ENCODE data around the gene AKAP13.
A peak's percentile ranks its signal among the peaks of the same experiment; 100 is the strongest.
"Not testable (repeated sequence)": the region's sequence is repeated elsewhere in the genome, so short reads cannot be mapped to it uniquely, and the experiment has no call there.

Gene AKAP13

DNA sequence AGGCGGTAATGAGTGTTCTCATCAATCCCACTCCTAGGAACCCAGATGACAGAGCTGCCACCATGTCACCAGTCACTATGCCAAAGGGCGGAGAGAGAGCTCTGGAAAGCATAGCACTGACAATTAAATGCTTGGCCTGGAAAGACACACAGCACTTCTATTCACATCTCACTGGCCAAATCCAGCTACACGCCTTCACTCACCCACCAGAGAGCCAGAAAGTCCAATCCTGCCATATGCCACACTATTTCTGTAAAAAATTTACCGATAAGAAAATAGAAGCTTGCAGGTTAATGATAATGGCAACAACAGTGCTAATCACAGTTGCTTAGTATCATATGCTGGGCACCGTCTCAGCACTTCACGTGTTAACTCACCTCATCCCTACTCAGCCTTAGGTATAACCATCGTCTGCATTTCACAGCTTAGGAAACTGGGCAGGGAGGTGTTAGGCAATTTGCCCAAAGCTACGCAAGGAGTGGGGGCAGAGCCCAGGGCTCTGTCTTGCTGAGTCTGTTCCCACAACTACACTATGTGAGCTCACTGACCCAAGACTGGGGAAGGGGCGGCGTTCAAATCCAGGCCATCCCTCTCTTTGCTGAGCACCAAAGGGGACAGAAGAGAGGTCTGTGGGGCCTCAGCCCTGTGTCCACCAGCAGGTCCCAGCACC lies 397.8 kb downstream of the AKAP13 start:
- no peak for DNase-seq

DNA sequence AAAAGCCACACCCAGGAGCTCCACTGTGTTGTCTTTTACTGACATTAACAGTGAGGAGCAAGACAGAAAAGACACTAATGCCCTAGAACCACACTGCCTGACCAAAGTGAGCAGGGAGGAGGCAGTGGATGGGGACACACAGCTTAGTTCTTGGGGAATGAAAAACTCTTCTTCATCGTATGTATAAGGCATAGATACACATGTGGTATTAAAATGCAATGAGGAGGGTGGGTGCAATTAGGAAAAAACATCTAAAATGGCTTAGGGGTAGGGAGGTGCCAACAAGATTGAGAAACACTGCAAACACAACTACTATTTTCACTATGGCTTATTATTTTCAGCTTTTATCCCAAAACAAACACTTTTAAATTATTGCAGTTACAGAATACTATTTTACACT lies 398.8 kb downstream of the AKAP13 start:
- no peak for DNase-seq

DNA sequence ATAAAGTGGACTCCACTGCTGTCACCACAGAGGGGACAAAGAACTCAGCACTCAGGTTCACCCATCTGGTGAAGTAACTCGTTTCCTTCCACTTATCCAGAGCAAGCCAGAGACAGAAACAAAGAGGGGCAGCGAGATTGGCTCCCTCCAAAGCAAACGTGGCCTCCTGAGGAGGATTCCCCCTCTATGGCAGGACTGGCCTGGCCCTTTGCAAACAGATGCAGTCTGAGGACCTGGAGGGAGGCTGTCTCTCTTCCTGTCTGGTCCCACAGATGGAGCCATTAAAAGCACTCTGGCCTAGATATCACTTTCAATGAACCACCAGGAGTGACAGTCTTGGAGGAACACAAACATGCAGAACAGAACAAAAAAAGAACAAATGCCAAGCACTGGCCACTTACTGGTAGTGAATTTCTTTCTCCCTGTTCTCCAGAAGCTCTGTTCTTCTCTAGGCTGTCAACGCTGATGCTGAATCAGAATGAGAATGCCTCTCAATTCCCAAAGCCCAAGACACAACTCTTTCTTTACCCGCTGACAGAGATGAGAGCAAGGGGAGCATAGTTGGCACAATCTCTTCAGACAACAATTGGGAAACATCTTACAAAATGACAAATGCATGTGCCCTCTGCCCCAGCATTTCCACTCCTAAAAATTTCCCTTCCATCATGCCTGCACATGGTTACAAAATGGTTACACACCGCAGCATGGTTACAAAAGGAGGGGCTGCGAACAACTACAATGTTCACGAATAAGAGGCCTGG lies 400.0 kb downstream of the AKAP13 start:
- DNase-seq, result no peak

DNA sequence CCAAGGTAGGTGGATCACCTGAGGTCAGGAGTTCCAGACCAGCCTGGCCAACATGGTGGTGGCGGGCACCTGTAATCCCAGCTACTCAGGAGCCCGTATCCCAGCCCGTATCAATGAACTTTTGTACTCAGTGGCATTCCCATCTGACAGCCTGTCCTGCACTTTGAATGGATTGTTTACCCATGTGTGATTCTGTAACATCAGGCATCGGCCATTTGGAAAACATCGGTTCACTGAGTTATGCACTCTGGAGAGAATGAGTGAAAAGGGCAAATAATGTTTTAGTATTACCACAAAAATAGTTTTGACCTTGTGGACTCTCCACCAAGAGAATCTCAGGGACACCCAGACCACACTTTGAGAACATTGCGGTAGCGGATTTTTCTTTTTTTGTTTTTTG lies 400.7 kb downstream of the AKAP13 start:
- DNase-seq, result no peak

DNA sequence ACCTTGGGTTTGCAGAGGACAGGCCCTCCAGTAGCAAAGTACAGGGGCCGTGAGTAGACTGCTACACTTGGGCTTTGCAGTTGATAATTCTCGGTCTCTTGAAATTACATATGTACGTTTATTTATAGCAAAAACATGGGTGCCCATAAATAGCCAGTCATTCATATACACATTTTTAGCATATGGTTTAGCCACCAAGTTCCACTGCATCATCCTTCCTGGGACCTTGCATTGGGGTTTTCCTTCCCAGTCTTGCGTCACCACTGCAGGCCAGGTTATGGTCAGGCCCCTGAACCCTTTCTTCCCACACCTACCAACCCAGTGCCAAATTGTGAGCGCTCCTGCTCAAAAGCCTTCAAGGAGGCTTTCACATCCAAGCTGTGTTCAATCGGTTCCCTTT lies 401.7 kb downstream of the AKAP13 start:
- no peak for DNase-seq

DNA sequence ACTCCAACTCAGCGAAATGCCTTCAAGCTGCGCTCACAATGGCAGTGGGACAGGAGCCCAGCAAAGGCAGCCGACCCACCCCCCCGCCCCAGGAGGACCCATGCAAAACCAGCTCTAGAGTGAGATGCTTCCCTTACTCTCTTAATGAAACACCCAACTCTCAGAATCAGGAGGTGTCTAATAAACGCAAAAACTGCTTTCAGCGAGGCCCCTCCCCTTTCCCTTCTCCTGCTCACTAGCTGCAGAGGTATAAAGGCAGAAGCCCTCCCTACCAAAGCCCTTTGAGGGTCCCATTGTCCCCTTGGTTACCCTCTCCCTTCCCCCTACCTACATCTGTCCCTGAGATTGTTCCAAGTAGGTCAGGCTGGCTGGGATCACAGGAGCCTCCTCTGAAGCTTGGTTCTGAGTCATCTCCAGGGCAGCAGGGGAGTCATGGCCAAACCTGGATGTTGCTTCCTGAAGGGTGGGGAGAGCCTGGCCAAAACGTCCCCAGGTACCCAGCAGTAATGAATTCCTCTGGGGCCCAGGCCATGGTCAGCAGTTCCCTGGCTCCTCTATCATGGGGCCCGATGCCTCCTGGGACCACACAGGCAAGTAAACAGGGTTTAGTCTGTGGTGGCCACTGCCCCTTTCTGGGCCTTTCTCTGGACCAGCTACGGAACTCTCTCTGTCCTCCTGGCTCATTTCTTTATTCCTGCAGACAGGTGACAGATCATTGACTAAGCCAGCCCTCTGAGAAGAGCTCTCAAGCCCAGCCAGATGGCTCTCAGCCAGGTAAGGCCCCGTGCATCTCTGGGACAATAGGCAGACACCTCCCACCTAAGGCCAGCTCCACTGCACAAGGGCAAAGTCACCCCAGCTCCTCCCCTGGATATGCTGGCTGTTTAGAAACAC lies 405.7 kb downstream of the AKAP13 start:
- peak; percentile 50 for DNase-seq

DNA sequence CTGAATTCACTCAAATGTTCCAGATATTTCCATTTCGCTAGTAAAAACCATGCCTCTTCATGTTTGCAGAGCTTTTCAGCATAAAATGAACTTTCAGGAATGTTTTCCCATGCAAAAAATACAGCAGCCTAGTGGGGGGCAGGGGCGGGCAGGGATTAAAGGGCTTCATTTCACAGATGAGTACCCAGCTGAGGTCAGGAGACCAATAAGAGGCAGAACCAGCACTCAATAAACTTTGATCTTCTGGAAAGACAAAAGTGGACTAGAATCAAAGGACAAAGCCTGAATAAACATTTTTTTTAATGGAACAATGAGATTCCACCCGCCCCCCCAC lies 406.3 kb downstream of the AKAP13 start:
- no peak for DNase-seq

DNA sequence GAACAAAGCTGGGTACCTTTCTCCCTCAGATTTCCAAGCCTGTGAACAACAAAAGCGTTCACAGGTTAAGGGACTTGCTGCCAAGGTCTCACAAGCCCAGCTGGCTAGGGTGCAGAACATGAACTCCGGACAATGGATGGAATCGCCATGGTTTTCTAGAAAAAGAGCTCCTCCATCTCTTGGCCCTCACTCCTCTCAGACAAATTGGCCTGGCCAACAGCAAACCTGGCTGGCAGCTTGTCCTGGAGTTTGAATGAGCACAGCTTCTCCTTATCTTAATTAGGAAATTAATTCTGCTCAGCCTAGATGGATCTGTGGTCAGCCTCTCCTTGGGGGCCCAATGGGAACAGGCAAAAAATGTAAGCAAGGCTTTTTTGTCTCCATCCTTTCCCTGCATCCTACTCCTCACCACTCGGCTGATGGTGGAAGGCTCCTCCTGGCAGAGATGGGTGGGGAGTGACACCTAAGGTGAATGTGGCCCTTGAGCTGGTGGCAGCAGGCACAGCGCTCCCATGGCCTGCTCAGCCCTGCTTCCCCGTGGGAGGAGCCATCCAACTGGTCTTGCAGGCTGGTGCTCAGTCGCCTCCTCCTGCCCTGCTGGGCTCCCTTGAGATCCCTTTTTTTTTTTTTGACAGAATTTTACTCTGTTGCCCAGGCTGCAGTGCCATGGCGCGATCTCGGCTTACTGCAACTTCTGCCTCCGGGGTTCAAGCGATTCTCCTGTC lies 408.5 kb downstream of the AKAP13 start:
- DNase-seq, result no peak

DNA sequence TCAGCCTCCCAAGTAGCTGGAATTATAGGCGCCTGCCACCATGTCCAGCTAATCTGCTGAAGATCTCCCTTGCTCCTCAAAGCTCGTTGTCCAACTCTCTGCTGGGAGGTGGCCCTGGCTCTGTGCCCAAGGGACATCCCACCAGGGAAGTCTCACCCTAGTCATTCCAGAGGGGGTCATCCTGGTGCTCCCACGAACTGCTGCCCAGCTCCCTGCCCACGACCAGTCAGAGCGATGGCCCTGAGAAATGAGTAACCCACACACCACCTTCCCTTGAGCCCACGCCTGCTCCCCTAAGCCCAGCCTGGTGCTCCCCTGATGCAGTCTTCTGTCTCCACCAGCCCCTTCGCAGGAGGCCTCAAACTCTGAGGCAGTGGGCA lies 409.1 kb downstream of the AKAP13 start:
- DNase-seq, result no peak

DNA sequence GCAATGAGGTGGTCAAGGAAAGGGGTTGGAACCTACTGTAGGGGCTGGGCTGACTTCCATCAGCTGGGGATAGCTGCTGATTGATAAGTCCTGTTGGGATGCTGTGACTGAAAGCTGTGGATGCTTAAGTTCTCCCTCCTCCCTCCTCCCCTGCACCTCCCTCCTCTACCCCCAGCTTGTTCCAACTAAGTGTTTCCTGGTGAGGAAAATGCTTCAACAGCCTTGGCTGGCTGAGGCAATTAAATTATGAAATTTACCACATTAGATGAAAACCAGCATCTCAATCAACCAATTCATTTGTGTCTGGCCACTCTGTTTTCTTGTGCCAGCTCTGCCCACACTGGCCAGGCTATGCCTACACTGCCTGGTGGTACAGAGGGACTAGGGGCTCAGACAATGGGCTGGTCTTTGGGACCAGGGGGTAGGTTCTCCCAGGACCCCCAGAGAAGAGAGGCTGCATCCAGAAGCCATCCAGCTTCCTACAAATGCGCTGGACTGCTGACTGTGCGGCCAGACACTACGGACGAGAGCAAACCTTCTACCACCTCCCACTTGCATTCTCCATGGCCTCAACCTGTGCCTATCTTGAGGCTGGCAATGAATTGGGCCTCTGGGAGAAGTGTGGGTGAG lies 411.8 kb downstream of the AKAP13 start:
- DNase-seq, result no peak

DNA sequence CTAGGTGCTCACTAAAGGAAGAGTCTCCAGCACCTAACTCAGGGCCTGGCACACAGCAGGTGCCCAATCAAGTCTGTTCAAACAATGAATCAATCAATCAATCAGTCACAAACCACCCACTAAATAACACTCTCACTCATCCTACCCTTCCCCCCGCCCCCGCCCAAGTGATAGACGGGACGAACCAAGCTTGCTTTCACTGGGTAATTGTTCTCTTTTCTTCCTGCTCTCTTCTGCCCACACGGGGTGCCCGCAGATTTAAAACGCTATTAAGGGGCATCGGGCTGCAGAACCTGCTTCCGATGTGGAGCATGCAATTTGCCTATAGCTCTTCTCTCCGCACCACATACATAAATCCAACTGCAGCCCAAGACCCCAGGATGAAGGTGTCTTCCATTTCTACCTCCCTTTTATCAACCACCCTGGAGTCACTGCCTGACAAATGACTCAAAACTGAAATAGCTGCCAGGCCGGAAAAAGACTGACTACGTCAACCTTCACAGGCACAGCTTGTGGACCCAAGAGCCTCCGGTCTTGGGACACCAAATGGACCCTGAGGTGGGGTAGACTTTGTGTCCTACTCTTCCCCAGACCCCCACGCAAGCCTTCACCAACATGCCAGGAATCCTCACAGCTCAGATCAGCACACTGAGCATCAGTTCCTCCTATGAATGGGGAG lies 412.6 kb downstream of the AKAP13 start:
- DNase-seq, result peak; percentile 36

DNA sequence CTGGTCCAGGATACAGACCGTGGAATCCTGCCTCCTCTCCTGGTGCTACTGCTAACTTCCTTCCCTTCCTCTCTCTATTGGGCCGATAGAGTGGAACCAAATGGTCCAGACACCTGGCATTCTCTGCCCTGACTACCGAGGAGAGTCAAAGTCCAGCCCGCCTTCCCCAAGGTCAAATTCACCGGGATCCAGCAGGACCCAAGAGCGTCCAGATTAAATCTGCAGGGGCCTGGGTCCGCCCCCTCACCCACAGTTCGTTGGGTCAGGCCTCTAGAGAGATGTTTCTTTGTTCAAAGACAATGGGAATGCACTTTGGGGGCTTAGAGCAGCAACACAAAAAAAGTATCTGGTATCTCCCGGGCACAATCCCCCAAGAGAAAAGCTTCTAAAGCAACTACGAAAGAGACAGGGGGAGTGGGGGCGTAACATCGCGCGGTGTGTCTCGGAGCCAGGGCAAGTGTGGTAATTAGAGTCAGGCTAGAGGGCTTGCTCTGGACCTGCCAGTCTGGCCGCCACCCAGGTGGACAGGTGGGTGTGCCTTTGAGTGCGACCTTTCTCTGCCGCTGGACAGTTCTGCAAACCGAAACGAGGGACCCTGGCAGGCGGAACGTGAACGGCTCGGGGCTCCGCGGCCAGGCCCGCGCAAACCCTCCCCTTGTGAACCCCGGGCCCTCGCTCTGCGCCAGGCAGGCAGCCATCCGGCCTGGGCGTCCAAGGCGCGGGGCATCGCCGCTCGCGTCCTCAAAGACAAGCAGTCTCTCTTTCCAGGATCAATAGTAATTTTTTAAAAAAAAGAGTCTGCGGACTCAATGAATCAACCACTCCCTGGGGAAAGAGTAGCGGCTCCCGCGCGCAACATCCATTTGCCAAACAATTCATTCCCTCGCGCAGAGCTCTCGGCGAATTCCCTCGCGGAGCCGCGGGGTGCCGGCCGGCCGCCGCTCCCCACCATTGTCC lies 413.5 kb downstream of the AKAP13 start:
- peak; percentile 34 for DNase-seq

DNA sequence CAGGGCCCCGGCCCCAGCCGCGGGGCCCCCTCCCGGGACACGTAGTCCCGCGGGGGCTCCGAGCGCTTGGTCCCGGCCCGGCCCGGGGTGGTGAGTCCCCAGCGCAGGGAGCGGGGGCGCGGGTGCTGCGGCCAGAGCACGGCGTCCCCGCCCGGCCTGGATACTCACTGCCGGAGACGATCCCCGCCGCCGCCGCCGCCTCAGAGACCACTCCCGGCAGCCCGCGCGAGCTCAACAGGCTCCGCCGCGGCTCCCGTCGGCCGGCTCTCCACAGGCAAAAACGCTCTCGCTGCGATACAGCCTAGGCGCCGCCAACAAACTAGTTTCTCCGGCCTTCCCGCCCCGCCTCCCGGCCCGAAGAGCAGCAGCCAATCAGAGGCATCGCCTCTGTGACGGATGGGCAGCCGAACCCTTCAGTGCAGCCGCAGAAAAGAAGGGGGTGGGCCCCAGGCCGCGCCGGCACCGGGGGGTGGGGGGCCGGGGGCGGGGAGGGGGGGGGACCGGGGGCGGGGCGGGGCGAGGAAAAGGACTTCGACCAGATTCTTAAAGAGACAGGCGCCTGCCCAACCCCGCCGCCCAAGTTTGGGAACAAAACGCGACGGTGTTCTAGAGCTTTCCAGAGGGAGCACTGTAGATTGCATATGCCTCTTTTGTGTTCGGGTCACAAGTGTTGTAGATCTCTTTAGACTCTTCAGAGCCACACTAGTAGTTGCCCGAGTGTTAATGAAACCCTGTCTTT lies 414.4 kb downstream of the AKAP13 start, which contains the start of gene KLHL25:
TSS of gene KLHL25 (minus strand) at position 328 of the 739 bp plus-strand sequence. CDS start 25,115 bp downstream, outside the sequence.
- peak; percentile 95 for DNase-seq

DNA sequence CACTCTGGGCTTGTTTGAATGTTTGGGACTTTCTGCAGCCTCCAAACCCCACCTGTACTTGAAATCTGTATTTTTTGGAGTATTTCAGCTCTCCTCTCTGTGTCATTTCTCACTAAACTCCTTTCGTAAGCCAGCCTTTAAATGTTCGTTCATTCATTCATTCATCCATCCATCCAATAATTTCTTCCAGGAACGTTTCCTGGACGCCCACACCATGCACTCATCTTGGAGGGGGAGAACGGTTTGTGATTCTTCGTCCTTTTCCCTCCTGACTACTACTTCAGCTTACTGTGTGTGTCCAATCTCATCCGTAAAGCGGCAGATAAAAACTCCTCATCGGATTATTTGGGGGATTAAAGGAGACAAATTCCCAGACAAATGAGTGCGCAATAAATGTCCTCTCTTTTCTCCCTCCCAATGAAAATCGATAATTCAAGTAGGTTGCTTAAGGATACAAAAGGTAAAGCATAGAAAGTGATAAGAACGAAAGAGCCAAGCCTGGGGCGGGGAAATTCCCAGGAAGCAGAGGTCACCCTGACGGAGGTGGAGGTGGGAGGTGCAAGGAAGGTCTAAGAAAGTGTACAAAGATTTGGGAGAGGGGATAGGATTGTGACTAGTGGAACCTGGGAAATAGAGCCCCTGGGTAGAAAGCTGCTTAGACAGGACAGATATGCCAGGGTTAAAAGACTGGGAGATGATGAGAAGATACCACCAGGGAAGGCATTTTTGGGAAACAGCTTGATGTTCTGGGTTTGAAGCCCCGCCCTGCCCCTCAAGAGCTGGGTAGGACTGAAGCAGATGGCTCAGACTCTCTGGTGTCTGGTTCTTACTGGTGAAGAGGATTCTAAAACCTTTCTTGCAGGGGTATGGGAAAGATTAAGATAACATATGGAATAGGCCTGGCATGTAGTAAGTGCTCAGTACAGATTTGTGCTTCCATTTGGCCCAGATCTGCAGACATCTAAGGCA lies 415.2 kb downstream of the AKAP13 start:
- no peak for DNase-seq

DNA sequence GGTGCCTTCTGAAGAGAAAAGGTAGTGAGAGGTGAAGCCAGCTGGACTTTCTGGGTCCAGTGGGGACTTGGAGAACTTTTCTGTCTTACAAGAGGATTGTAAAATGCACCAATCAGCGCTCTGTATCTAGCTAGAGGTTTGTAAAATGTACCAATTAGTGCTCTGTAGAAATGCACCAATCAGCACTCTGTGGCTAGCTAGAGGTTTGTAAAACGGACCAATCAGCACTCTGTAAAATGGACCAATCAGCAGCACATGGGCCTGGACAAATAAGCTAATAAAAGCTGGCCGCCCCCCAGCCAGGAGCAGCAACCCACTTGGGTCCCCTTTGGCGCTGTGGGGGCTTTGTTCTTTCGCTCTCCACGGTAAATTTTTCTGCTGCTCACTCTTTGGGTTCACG lies 416.0 kb downstream of the AKAP13 start:
- not testable (repeated sequence) for DNase-seq

Measured in EL (cell line).